HG03432 (cell line): ENCODE results near the gene FBN1.
A peak's percentile ranks its signal among the peaks of the same experiment; 100 is the strongest.

ENCODE experiments used
- ATAC-seq: cut with Tn5 transposase; IDR thresholded peaks from one replicate; pipeline ENCODE4 v1.9.1; 2021; ENCODE audit warnings: mild to moderate bottlenecking, moderate library complexity; ENCODE audit not compliant: unreplicated experiment

Gene FBN1

DNA sequence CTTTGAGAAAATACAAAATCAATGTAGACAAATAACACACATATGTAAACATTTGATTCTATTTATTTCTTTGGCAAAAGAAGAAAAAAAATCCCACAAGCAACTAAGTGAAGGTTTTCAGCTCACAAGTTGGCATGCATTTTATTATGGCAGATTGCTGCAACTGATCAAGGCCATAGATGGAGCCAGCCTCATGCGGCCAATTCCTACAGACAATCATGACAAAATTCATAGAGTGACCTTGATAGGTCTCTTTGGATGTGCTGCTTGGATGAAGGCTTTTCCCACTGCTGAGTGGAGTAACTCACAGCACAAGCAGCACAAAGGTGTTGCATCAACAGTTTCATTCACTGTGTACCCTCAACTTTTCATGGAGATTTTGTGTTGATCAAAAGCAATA is 22.1 kb downstream of the FBN1 start:
- no peak for ATAC-seq

DNA sequence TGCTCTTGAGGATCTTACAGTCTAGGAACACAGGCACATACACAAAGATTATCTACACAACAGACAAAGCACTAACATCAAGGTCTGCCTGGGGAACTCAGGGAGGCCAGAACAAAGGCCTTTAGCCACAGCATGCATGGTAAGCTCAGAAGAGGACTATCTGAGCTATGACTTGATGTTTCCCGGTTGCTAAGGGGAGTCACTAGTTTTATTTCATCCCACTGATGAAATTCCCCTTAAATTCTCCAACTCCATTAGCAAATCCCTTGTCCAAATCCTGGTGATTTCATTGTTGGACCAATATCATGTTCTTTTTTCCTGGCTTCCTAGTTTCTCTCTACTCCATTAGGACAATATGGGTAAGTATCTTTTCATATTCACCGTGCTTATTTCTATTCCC is 23.3 kb downstream of the FBN1 start:
- ATAC-seq, result no peak

GRCh38 chr15:48619446-48619845 is 26.1 kb downstream of the FBN1 start:
- ATAC-seq, result no peak

DNA sequence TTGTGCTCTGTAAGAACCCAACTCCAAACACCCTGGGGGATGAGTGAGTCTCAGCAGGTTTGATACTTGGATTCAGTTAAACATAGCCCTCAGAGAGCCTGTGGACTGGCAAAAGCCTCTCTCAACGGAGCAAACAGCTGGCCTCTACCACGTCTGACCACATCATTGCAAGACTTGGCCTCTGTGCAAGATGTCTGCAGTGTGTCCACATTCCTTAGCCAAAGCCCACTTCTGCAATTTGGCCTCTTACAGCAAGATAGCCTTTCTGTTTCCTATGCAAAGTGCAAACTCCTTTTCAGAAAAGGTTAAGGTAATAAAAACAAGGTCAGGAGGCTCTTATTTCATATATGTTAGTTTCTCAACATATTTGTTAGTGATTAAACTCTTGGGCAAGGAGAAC is 27.9 kb downstream of the FBN1 start:
- ATAC-seq, result no peak

DNA sequence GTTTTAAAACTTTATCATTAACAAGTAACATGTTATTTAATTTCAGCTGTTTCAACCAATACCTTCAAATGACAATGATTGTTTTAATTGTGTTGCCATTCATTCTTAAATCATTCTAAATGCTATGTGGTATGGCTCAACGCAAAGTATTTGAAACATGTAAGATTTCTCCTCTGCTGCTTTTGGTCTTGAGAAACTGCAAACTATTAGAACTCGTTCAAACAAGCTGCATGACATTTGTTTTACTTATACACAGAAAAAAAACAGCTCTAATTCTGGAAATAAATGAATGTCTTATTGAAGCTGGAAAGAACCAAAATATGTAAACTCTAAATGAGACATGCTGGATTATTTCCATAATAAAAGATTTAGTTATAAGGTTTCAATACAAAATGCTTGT is 29.3 kb downstream of the FBN1 start:
- ATAC-seq, result no peak

DNA sequence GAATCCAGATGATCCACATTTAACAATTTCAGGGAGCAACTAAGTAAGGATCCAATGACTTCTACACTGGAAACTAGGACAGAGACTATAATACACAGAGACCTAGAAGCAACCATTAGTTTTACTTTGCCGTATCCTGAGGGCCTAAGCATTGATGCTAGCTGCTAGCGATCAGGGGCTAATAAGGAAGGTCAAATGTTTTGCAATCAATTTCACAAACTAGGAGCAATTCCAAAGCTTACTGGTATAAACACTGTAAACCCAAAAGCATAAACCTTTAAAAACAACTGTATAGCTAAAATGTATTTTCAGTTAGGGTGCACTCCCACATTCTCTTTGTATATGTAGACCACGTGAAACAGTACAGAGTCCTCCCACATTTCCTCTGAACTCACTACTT is 31.5 kb downstream of the FBN1 start:
- no peak for ATAC-seq

GRCh38 chr15:48609486-48609885 is 36.0 kb downstream of the FBN1 start:
- no peak for ATAC-seq

DNA sequence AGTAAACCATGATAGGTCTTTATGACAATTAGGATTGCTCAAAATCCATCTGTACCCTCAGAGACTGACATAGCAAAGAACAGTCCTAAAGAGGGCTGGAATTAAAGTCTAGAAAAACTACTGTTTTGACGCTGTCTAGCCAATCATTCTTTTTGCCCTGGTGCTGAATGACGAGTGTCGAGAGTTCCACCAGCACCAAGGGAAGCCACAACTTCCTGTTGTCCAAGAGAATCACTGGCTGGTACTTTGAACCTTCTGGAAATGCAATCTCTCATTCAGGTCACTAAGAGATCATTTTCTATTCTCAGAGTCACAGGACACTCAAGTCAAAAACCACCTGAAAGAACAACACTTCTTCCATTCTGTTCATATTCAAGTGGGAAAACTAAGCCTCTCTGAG is 37.7 kb downstream of the FBN1 start:
- ATAC-seq, result no peak

DNA sequence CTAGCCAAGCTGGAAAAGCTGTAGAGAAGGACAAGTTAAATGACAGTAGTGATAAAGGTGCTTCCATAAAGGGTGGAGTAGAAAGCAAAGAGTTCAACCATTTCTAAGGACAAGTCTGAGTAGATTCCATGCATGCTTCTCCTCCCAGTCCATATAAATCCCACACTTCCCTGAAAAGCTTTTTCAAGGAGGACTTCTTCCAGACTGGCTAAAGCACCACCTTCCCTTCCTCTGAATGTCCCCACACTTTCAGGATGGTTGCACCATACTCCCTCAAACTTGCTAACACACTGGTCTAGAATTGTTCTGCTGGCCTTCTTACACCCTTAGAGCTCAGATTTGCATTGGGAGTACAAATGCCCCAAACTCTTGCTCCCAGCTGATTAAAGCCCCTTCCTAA is 40.9 kb downstream of the FBN1 start:
- ATAC-seq, result no peak

- no peak for ATAC-seq
Measured at GRCh38 chr15:48603922-48604321, 41.6 kb downstream of the FBN1 start.

DNA sequence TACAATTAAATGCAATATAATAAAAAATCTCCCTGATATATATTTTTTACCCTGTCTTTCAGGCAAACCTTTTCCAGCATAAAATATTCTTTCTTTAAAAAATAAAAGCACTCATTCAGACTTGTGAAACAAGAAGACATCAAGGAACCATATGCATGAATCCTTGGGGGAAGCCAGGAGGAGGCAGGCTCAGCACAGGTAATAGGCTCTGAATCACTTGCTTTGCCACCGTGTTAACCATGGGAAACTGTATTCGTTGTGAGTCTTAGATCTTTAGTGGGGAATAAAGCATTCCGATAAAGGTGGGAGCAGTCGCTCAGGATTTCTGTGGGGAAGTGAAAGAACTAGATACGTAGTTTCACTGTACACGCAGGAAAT is 42.4 kb downstream of the FBN1 start:
- ATAC-seq, result no peak

GRCh38 chr15:48602358-48603122 is 43.0 kb downstream of the FBN1 start:
- no peak for ATAC-seq

DNA sequence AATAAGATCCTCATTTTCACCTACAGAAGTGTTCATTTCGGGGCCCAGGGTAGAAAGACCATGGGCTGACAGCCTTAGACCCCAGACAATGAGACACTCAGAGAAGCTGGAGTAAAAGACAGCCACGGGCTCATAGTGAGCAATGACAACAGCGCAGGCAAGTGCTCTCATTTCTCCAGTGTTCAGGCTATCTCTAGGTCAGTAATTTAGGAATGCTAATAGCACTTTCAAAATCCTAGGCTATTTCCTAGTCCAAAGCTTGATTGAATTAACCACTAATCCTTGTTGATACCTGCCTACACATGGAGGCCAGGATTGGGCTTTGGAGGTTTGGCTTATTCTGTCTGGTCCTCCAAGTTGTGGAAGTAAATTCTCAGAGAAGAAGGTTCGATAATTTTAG is 44.4 kb downstream of the FBN1 start:
- ATAC-seq, result no peak

GRCh38 chr15:48596841-48597240 is 48.7 kb downstream of the FBN1 start:
- peak; percentile 50 for ATAC-seq

GRCh38 chr15:48596415-48596814 is 49.1 kb downstream of the FBN1 start:
- peak; percentile 58 for ATAC-seq

- ATAC-seq, result peak; percentile 69
Measured at GRCh38 chr15:48595981-48596380, 49.5 kb downstream of the FBN1 start.

GRCh38 chr15:48592933-48593332 is 52.6 kb downstream of the FBN1 start:
- ATAC-seq, result no peak

DNA sequence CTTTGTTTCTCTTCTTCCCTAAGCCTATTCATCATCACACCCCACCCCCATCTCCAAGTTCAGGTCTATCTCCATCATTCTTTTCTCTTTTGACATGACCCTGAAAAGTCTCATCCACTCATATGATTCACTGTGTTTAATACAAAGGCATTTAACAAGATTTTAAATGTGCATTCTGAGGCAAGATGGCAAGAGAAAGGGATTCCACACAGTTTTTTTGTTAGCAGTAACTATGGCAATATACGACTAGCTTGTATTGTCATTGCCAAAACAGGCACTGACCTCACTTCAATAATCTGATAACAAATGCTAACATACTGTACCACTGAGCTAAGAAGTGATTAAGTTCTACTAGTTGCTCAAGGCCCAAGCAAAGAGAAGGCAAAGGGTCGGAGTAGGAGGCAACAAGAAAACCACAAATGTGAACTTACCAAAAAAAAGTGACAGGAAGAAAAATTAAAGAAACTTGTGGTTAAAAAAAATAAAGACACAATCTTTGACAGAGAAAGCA is 53.2 kb downstream of the FBN1 start:
- ATAC-seq, result no peak

DNA sequence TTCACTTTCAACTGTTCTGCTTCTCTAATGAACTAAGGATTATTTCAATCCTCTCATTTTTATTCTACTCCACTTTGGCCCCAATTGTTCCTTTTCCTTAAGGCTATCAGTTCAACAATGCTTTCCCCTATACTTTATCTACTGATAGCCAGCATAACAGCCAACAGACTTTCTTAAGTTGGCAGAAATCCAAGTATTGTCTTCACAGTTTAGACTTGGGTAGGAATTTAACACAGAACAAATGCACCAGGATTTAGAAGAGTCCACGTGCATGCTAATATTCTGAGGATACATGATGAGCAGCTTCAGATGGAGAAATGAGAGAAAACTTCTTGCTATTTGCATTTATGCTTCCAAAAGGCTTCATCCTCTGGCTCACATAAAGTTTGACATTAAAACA is 54.8 kb downstream of the FBN1 start:
- no peak for ATAC-seq

- ATAC-seq, result no peak
Measured at GRCh38 chr15:48584812-48585563, 60.5 kb downstream of the FBN1 start.

DNA sequence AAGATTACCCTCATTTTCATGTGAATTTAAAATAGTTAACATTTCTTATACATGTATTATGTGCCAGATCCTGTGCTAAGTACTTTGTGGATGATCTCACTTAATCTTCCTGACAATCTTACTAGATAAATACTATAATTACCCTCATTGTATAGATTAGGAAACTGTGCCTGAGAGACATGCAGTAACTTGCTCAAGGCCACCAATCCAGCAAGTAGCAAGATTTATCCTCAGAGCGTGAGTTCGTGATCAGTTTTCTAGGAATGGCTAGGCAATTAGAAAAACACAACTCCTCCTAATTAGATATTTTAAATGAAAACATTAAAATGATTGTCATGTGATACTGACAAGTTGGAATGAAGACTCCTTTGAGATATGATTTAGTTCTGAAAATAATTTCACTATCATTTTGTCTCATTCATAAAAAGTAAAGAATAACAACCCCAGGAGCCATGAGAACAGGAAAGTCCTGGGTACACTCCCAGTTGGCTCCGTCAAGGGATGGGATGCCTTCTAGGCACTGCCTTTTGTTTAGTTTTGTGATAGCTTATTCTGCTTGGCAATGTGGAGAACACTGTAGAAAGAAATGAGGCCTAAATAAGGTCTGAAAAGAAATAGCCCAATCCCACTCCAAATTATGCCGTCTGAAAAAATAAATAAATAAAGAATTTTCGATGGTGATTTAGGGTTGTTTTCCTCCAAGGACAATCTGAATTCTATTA is 61.3 kb downstream of the FBN1 start:
- no peak for ATAC-seq
